ENCODE measurements around the gene LEP.

DNA sequence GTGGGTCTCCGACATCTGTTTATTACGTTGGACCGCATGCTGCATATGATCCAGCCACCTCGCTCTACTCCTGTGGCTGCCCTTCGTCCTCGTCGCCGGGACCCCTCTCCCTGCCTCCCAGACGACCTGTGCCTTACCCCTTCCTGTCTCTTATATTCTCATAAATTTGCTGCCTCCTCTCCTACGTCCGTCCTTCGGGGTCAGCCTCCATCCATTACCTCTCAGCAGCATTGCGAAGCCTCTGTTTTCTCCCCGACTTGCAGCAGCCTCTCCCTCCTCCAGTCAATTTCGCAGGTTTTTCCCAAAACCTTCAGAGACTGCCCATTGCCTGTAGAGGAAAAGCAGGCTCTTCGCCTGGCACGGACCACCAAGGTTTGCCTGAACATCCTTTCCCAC, 39.4 kb upstream of the LEP start:
- TF ChIP-seq, protein P1, sequence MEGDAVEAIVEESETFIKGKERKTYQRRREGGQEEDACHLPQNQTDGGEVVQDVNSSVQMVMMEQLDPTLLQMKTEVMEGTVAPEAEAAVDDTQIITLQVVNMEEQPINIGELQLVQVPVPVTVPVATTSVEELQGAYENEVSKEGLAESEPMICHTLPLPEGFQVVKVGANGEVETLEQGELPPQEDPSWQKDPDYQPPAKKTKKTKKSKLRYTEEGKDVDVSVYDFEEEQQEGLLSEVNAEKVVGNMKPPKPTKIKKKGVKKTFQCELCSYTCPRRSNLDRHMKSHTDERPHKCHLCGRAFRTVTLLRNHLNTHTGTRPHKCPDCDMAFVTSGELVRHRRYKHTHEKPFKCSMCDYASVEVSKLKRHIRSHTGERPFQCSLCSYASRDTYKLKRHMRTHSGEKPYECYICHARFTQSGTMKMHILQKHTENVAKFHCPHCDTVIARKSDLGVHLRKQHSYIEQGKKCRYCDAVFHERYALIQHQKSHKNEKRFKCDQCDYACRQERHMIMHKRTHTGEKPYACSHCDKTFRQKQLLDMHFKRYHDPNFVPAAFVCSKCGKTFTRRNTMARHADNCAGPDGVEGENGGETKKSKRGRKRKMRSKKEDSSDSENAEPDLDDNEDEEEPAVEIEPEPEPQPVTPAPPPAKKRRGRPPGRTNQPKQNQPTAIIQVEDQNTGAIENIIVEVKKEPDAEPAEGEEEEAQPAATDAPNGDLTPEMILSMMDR (IDR thresholded peaks at IDR 0.05; ENCODE audit: low read depth, low read length, missing input control), result no peak
- no peak for TF ChIP-seq RAD21 (IDR thresholded peaks at IDR 0.05)
- TF ChIP-seq, protein P2, sequence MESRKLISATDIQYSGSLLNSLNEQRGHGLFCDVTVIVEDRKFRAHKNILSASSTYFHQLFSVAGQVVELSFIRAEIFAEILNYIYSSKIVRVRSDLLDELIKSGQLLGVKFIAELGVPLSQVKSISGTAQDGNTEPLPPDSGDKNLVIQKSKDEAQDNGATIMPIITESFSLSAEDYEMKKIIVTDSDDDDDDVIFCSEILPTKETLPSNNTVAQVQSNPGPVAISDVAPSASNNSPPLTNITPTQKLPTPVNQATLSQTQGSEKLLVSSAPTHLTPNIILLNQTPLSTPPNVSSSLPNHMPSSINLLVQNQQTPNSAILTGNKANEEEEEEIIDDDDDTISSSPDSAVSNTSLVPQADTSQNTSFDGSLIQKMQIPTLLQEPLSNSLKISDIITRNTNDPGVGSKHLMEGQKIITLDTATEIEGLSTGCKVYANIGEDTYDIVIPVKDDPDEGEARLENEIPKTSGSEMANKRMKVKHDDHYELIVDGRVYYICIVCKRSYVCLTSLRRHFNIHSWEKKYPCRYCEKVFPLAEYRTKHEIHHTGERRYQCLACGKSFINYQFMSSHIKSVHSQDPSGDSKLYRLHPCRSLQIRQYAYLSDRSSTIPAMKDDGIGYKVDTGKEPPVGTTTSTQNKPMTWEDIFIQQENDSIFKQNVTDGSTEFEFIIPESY (IDR thresholded peaks at IDR 0.05), result no peak
- TF ChIP-seq, protein P3, sequence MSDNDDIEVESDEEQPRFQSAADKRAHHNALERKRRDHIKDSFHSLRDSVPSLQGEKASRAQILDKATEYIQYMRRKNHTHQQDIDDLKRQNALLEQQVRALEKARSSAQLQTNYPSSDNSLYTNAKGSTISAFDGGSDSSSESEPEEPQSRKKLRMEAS (IDR thresholded peaks at IDR 0.05), result no peak
- no peak for TF ChIP-seq SP1 (IDR thresholded peaks at IDR 0.05)
- TF ChIP-seq YY1 (IDR thresholded peaks at IDR 0.05), result no peak
- TF ChIP-seq, protein P4, sequence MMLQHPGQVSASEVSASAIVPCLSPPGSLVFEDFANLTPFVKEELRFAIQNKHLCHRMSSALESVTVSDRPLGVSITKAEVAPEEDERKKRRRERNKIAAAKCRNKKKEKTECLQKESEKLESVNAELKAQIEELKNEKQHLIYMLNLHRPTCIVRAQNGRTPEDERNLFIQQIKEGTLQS (IDR thresholded peaks at IDR 0.05), result no peak
- TF ChIP-seq FOXA2 (IDR thresholded peaks at IDR 0.05), result no peak
- TF ChIP-seq HNF4G (IDR thresholded peaks at IDR 0.05), result no peak
- TF ChIP-seq TAF1 (conservative IDR thresholded peaks at IDR 0.05), result no peak
- TF ChIP-seq, protein P5, sequence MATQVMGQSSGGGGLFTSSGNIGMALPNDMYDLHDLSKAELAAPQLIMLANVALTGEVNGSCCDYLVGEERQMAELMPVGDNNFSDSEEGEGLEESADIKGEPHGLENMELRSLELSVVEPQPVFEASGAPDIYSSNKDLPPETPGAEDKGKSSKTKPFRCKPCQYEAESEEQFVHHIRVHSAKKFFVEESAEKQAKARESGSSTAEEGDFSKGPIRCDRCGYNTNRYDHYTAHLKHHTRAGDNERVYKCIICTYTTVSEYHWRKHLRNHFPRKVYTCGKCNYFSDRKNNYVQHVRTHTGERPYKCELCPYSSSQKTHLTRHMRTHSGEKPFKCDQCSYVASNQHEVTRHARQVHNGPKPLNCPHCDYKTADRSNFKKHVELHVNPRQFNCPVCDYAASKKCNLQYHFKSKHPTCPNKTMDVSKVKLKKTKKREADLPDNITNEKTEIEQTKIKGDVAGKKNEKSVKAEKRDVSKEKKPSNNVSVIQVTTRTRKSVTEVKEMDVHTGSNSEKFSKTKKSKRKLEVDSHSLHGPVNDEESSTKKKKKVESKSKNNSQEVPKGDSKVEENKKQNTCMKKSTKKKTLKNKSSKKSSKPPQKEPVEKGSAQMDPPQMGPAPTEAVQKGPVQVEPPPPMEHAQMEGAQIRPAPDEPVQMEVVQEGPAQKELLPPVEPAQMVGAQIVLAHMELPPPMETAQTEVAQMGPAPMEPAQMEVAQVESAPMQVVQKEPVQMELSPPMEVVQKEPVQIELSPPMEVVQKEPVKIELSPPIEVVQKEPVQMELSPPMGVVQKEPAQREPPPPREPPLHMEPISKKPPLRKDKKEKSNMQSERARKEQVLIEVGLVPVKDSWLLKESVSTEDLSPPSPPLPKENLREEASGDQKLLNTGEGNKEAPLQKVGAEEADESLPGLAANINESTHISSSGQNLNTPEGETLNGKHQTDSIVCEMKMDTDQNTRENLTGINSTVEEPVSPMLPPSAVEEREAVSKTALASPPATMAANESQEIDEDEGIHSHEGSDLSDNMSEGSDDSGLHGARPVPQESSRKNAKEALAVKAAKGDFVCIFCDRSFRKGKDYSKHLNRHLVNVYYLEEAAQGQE (IDR thresholded peaks at IDR 0.05), result no peak

Measured in liver (tissue), 3 donors.